Skin epidermis (tissue), 12 donors: ENCODE measurements around the gene TUBA4A.
"Not testable (repeated sequence)": the region's sequence is repeated elsewhere in the genome, so short reads cannot be mapped to it uniquely, and the experiment has no call there.

Experiments used
- H3K27ac ChIP-seq, 21 experiments: fragments of 200-600 bp; sonication (generic) in 11 of 21; one replicate each; pipeline ENCODE4 v1.5.0; 2020; ENCODE audit warnings: mild to moderate bottlenecking in 3 of 21, inconsistent platforms in 2 of 21, moderate library complexity in 2 of 21
- H3K4me3 ChIP-seq, 7 experiments: fragments of 200-600 bp; sonication (generic) in 2 of 7; one replicate each; pipeline ENCODE4 v1.5.0; 2020; ENCODE audit warnings: inconsistent platforms in 2 of 7, mild to moderate bottlenecking in 2 of 7, moderate library complexity in 1 of 7

Gene TUBA4A

DNA sequence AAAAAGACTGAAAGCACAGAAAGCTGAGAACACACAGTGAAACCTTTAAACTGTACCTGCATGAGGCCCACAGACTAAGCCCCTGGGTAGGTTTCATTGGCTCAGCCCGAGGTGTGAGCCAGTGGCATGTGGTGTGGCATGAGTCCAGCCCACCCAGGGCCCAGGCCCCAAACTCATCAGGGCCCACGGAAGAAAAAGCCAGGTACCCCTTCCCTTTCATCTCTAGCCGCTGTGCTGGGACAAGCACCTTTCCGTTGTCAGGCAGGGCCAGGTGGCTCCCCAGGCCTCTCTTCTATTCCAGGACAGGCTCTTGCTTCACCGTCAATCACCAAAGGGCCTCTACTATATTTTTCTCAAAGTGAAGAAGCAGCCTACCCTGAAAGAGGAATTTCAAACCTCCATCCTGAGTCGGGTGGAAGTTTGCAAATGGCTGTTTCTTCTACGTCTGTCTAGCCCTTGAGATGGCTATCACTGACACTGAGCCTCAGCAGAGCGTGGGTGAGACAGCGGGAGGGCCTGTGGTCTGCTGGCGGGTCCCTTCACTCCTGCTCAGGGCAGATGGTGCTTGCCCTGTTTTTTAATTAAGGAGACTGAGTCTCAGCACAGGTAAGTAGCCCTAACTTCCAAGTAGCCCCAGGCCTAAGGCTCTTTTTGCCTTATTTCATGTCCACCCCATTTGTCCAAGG lies 34.0 kb upstream of the TUBA4A start:
- peak overlapping the region in 17 of 21 experiments; percentile 14 to 90 (median 74) for H3K27ac ChIP-seq

GRCh38 chr2:219287116-219287440 lies 33.4 kb upstream of the TUBA4A start:
- peak overlapping the region in 18 of 21 experiments; percentile 21 to 90 (median 76) for H3K27ac ChIP-seq
- H3K4me3 ChIP-seq, result not testable (repeated sequence)

More for the DNA sequence above, 34.0 kb upstream of the TUBA4A start:
- no peak overlapping the region for H3K4me3 ChIP-seq

DNA sequence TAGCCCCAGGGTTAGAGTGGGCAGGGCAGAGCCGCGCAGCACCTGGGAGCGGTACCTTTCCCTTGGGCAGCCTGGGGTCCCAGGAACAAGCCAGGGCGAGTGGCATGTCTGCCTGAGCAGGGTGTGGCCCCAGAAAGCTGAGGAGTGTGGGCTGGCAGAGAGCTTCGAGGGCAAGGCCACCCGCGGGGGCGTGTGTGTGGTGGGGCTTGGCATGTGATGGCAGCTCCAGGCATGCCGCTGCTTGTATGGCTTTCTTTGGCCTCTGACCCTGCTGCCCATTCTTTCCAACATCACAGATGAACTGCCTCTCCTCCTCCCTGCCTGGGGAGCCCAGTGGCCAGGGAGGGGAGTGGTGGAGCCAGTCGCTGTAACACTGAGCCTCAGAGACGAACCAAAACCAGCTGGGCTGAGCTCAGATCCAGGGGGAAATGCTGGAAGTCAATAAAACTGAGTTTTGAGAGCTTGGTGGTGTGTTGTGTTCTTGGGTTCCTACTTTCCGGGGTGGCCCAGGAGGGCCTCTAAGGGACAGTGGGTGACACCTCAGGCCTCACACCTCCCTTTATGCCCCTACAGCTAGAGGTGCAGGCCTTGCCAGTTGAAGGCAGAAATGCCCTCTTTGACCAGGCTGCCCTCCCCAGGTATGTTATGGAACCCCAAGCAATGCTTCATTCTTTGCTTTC lies 32.9 kb upstream of the TUBA4A start:
- peak overlapping the region in 18 of 21 experiments; percentile 21 to 90 (median 76) for H3K27ac ChIP-seq
- H3K4me3 ChIP-seq, result no peak overlapping the region

DNA sequence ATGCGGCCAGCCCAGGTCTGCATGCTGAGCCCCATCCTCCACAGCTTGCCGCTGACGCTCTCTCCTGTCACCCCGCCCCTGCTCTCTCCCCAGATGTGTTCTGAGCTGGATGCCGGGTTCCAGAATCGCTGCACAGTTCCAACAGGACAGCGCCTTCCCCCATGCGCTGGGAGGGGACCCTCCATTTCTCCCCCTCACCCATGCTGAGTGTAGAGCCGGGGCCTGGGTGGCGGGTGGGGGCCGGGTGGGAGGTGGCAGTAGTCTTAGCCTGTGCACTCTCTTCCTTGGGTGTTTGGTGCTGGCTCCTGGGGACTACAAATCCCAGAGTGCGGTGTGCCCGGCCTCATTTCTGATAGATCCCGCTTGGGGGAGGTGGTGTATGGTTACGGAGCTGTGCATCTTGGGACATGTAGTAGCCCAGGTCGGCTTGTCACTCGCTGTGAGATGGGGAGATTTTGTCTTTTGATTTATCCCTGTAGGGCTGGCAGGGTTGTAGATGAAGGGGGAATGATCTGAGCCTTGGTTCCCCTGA lies 32.2 kb upstream of the TUBA4A start:
- H3K27ac ChIP-seq, result peak overlapping the region in 19 of 21 experiments; percentile 29 to 90 (median 75)
- H3K4me3 ChIP-seq, result no peak overlapping the region

GRCh38 chr2:219285373-219285735 lies 31.6 kb upstream of the TUBA4A start:
- H3K27ac ChIP-seq, result peak overlapping the region in 19 of 21 experiments; percentile 29 to 90 (median 75)
- H3K4me3 ChIP-seq, result no peak overlapping the region

DNA sequence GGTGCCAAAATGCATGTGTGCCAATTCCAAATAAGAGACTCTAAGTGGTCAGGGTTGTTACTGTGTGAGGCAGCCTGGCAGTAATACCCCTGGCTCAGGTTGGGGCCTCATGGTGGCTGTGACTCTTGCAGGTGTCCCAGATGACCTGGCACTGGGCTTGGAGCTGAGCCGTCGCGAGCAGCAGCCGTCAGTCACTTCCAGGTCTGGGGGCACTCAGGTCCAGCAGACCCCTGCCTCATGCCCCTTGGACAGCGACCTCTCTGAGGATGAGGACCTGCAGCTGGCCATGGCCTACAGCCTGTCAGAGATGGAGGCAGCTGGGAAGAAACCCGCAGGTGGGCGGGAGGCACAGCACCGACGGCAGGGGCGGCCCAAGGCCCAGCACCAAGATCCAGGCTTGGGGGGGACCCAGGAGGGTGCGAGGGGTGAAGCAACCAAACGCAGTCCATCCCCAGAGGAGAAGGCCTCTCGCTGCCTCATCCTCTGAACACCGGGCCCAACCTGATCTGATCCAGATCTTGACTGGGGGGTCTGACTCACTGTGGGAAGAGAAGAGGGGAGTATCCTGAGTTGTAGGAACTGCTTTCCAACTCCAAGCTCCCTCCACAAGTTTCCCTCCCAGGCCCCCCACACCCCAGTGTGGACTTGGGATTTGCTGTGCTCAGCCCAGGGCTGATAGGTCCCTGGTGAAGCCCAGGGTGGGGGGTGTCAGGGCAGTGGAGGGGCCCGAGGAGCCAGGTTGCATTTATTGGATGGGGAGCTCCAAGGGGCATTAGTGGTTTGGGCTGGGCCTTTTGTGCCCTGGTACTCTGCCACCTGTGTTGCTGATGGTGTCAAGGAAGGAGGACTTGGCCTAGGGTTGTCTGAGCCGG lies 31.0 kb upstream of the TUBA4A start:
- H3K27ac ChIP-seq, result peak overlapping the region in 17 of 21 experiments; percentile 6 to 90 (median 76)
- H3K4me3 ChIP-seq, result no peak overlapping the region

GRCh38 chr2:219282943-219283581 lies 29.3 kb upstream of the TUBA4A start:
- no peak overlapping the region for H3K4me3 ChIP-seq
- H3K27ac ChIP-seq, result peak overlapping the region in 9 of 21 experiments; percentile 4 to 98 (median 52)

- no peak overlapping the region for H3K4me3 ChIP-seq
- peak overlapping the region in 7 of 21 experiments; percentile 41 to 98 (median 90) for H3K27ac ChIP-seq
Measured at GRCh38 chr2:219282375-219282774, 28.7 kb upstream of the TUBA4A start.

- Histone ChIP-seq H3K4me3 (no peak overlapping the region), H3K27ac (peak overlapping the region in 8 of 21 experiments; percentile 14 to 99 (median 97))
Measured at GRCh38 chr2:219281588-219281987, 27.9 kb upstream of the TUBA4A start.

- H3K27ac ChIP-seq, result peak overlapping the region in 13 of 21 experiments; percentile 22 to 100 (median 98)
Measured at GRCh38 chr2:219280651-219281050, 26.9 kb upstream of the TUBA4A start.

GRCh38 chr2:219279916-219280516 lies 26.3 kb upstream of the TUBA4A start:
- H3K4me3 ChIP-seq, result peak overlapping the region; percentile 57 to 90 (median 64)
- H3K27ac ChIP-seq, result peak overlapping the region; percentile 89 to 100 (median 97)

More at GRCh38 chr2:219280651-219281050, 26.9 kb upstream of the TUBA4A start:
- peak overlapping the region in 1 of 7 experiments; percentile 57 for H3K4me3 ChIP-seq

GRCh38 chr2:219279151-219279915 lies 25.6 kb upstream of the TUBA4A start, which contains the start of gene DNAJB2:
TSS of gene DNAJB2 (plus strand) at chr2:219279366. CDS start at chr2:219279834, 468 bp downstream.
- peak within 1 kb of the TSS; percentile 89 to 100 (median 97) for H3K27ac ChIP-seq
- peak within 1 kb of the TSS; percentile 57 to 90 (median 64) for H3K4me3 ChIP-seq

GRCh38 chr2:219278655-219279150 lies 25.0 kb upstream of the TUBA4A start:
- Histone ChIP-seq H3K4me3 (peak overlapping the region in 6 of 7 experiments; percentile 57 to 90 (median 66)), H3K27ac (peak overlapping the region in 20 of 21 experiments; percentile 47 to 100 (median 98))

GRCh38 chr2:219277703-219278654 lies 24.3 kb upstream of the TUBA4A start:
- peak overlapping the region in 20 of 21 experiments; percentile 47 to 100 (median 98) for H3K27ac ChIP-seq
- peak overlapping the region in 2 of 7 experiments; percentile 9 to 16 for H3K4me3 ChIP-seq

DNA sequence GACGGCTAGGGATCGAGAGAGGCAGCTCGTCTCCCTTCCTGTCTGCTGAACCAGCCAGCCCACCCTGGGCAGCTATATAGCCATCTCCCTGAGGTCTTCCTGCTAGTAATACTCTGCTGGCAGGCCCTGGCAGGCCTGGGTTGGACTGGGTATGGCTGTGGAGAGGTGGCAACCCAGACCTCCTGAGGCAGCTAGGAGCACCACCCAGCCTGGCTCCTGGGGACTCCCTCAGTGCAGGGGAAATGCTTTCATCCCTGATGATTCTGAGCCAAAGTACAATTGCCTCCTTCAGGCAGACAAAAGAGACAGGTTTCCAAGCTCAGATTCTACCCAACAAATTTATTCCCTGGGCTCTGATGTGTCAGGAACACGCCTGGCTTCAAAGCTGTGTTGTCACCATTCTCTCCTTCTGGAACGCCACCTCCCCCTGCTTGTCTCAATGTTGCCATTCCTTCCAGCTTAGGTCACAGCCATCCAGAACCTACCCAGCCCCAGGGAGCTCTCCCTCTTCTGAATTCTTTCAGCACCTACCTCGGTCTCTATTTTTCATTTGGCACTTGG lies 20.7 kb upstream of the TUBA4A start:
- no peak overlapping the region for H3K4me3 ChIP-seq
- peak overlapping the region in 20 of 21 experiments; percentile 71 to 93 (median 86) for H3K27ac ChIP-seq

DNA sequence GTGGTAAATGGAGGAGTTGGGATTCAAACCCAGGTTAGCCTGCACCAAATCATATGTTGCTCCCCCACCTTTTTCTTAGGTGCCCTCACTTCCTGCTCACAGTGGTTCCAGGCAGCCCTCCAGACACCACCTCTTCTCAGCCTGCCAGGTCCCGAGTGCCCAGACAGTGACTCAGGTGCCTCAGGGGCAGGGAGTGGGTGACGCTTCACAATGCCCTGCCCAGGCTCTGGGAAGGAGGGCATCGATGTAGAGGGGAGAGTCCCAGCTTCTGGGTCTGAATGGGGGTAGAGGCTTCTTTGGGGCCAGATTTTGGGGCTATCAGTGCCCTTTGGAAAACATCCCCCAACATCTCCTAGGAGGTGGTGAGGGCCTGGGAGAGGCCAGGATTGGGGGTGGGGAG lies 20.2 kb upstream of the TUBA4A start:
- Histone ChIP-seq H3K4me3 (no peak overlapping the region), H3K27ac (peak overlapping the region in 20 of 21 experiments; percentile 71 to 93 (median 86))
